OCI-LY7 (cell line): ENCODE results near the gene MIEN1. TPM values are rescaled to one million over a fixed set of nuclear protein-coding genes. Genes with fewer than 3 reads are reported as not detected.
A peak's percentile ranks its signal among the peaks of the same experiment; 100 is the strongest.

Source experiments
- BruUV-seq: library from RNA; stranded (reverse); fragments of 400-500 nt; replicated peaks from 2 replicates; lab custom pipeline; 2021; lab: Mats Ljungman, UMichigan
- CTCF ChIA-PET: fragments of 300-600 bp; sonication (Branson Sonifier 250); formaldehyde crosslinking; loops from one replicate; lab custom pipeline; 2022; ENCODE audit warnings: antibody characterized with exemption; ENCODE audit not compliant: unreplicated experiment; lab: Charles Lee
- POLR2A ChIA-PET: fragments of 300-600 bp; sonication (Branson Sonifier 250); formaldehyde crosslinking; loops from one replicate; lab custom pipeline; 2022; ENCODE audit warnings: antibody characterized with exemption; lab: Charles Lee
- DNase-seq: peaks from one replicate; pipeline ENCODE4 v3.0.0-alpha.2; 2015; ENCODE audit warnings: low spot score
- H2AFZ ChIP-seq: fragments of 200-600 bp; sonication (generic), shearing (Covaris generic); 2 replicates; pipeline ENCODE4 v1.6.1; 2014; ENCODE audit warnings: mild to moderate bottlenecking, antibody characterized with exemption, low read length, moderate library complexity
- H3K27ac ChIP-seq: fragments of 200-600 bp; sonication (generic); 2 replicates; pipeline ENCODE4 v1.5.1; 2014; ENCODE audit warnings: mixed run types, low read depth, mild to moderate bottlenecking, moderate library complexity, low read length, inconsistent platforms; ENCODE audit not compliant: poor library complexity, severe bottlenecking
- H3K36me3 ChIP-seq: fragments of 200-600 bp; sonication (generic); 2 replicates; pipeline ENCODE4 v1.6.1; 2014; ENCODE audit warnings: mild to moderate bottlenecking, antibody characterized with exemption, low read length, moderate library complexity, mixed read lengths; ENCODE audit not compliant: insufficient read depth
- H3K4me1 ChIP-seq: fragments of 200-600 bp; sonication (generic); 2 replicates; pipeline ENCODE4 v1.5.1; 2014; ENCODE audit warnings: mild to moderate bottlenecking, low read length; ENCODE audit not compliant: insufficient read depth, poor library complexity, severe bottlenecking
- H3K4me2 ChIP-seq: fragments of 200-600 bp; sonication (generic); 2 replicates; pipeline ENCODE4 v1.6.1; 2014; ENCODE audit warnings: mild to moderate bottlenecking, low read length
- H3K4me3 ChIP-seq: fragments of 200-600 bp; sonication (generic); 2 replicates; pipeline ENCODE4 v1.5.1; 2014; ENCODE audit warnings: mild to moderate bottlenecking, low read depth, low read length; ENCODE audit not compliant: poor library complexity, severe bottlenecking
- H3K79me2 ChIP-seq: fragments of 200-600 bp; sonication (generic); 2 replicates; pipeline ENCODE4 v1.6.1; 2016; ENCODE audit warnings: low read depth, mild to moderate bottlenecking, low read length, moderate library complexity, mixed read lengths; ENCODE audit not compliant: insufficient read depth
- H3K9me2 ChIP-seq: fragments of 200-600 bp; sonication (generic); 2 replicates; pipeline ENCODE4 v1.6.1; 2016; ENCODE audit warnings: mild to moderate bottlenecking, low read length, mixed read lengths; ENCODE audit not compliant: insufficient read depth
- H3K9me3 ChIP-seq: fragments of 200-600 bp; sonication (generic); 2 replicates; pipeline ENCODE4 v1.6.1; 2014; ENCODE audit warnings: mild to moderate bottlenecking, mixed run types, low read length, mixed read lengths
- H4K20me1 ChIP-seq: fragments of 200-600 bp; sonication (generic); 2 replicates; pipeline ENCODE4 v1.6.1; 2014; ENCODE audit warnings: mild to moderate bottlenecking, antibody characterized with exemption, low read length, moderate library complexity, mixed read lengths; ENCODE audit not compliant: insufficient read depth
- CTCF ChIP-seq: fragments of 200-600 bp; sonication (generic); conservative IDR thresholded peaks from 2 replicates; pipeline ENCODE4 v1.5.1; 2014; ENCODE audit warnings: mild to moderate bottlenecking, antibody characterized with exemption, low read length, moderate library complexity, mixed read lengths
- EZH2phosphoT487 ChIP-seq: fragments of 200-600 bp; sonication (generic); IDR thresholded peaks from 2 replicates; pipeline ENCODE4 v1.6.1; 2018; ENCODE audit warnings: low read depth, borderline replicate concordance, mild to moderate bottlenecking, mixed run types, antibody characterized with exemption, low read length, moderate library complexity, mixed read lengths
- intact Hi-C: fragments of 100-400 bp; cut with micrococcal nuclease; formaldehyde crosslinking; loops from one replicate; pipeline ENCODE4 v1.10.0; 2022; ENCODE audit not compliant: unreplicated experiment
- total RNA-seq, 2 experiments: library from RNA; depleted of rRNA in 1 of 2; stranded (reverse); fragments of >200 nt in 1 of 2; shearing (Covaris generic) in 1 of 2; gene quantifications; 2 replicates each; pipeline ENCODE4 v1.2.3, GENCODE V29; 2014 to 2022

MIEN1 gene
- total RNA-seq, 2 experiments from 2014 or later: 55.4 to 89.9 TPM

- peak overlapping the region; percentile 94 for H3K27ac ChIP-seq
- no peaks in the 10 kb centered on the region for H4K20me1 ChIP-seq
- BruUV-seq: no TSS peak
- ChIA-PET CTCF (no interaction called here), POLR2A (interaction anchor here (0.6 to 1.0 kb wide), 5 partner anchors 13 to 90 kb away, joined by 3 to 9 read pairs (median 3); no protein-coding TSS in a partner anchor)
- intact Hi-C loops: no loop called here
- H3K4me3 ChIP-seq: peak overlapping the region; percentile 74
- H3K79me2 ChIP-seq: peaks cover 97% of the 10 kb centered on the region
- no peaks in the 10 kb centered on the region for H3K9me2 ChIP-seq
- peak overlapping the region; percentile 88 for H3K4me2 ChIP-seq
- peaks cover 91% of the 10 kb centered on the region for H3K36me3 ChIP-seq
- peaks cover 89% of the 10 kb centered on the region for H3K4me1 ChIP-seq
- no peaks in the 10 kb centered on the region for H3K9me3 ChIP-seq
- TF ChIP-seq EZH2phosphoT487 (no peak), CTCF (no peak)
- no peak for DNase-seq
- H2AFZ ChIP-seq: no peak overlapping the region
Measured at GRCh38 chr17:39772415-39772814, 42.1 kb upstream of the MIEN1 start.

- ChIA-PET POLR2A (interaction anchor here (0.5 to 2.0 kb wide), 5 partner anchors 11 to 388 kb away, joined by 3 to 18 read pairs (median 3); no protein-coding TSS in a partner anchor), CTCF (no interaction called here)
- Histone ChIP-seq H3K36me3 (peaks cover 98% of the 10 kb centered on the region), H4K20me1 (peaks cover under 1% of the 10 kb centered on the region; the same call in 1 of the 2 replicates), H3K9me3 (no peaks in the 10 kb centered on the region), H3K9me2 (no peaks in the 10 kb centered on the region), H3K79me2 (peaks cover 97% of the 10 kb centered on the region), H3K27ac (peak overlapping the region; percentile 94), H3K4me2 (peak overlapping the region; percentile 88), H3K4me1 (peaks cover 85% of the 10 kb centered on the region), H2AFZ (no peak overlapping the region), H3K4me3 (peak overlapping the region; percentile 41)
- intact Hi-C loops: no loop called here
- peak; percentile 67 for DNase-seq
- BruUV-seq: no TSS peak
- no peak for TF ChIP-seq CTCF
- TF ChIP-seq EZH2phosphoT487: no peak
Measured at GRCh38 chr17:39769974-39770587, 39.7 kb upstream of the MIEN1 start.

GRCh38 chr17:39767147-39767546 lies 36.8 kb upstream of the MIEN1 start:
- ChIA-PET POLR2A (interaction anchor here (1.6 kb wide), 1 partner anchor 11 kb away, joined by 5 read pairs; no protein-coding TSS in a partner anchor), CTCF (no interaction called here)
- Histone ChIP-seq H3K4me3 (no peak overlapping the region), H3K9me3 (no peaks in the 10 kb centered on the region), H3K36me3 (peaks cover 99% of the 10 kb centered on the region), H3K4me2 (no peak overlapping the region), H4K20me1 (peaks cover 8% of the 10 kb centered on the region; the same call in 1 of the 2 replicates), H3K4me1 (peaks cover 60% of the 10 kb centered on the region), H3K79me2 (peaks cover 91% of the 10 kb centered on the region), H3K9me2 (no peaks in the 10 kb centered on the region), H3K27ac (peak overlapping the region; percentile 21), H2AFZ (no peak overlapping the region)
- TF ChIP-seq EZH2phosphoT487 (no peak), CTCF (no peak)
- no TSS peak for BruUV-seq
- intact Hi-C loops: no loop called here
- DNase-seq: no peak
